CD4-positive, alpha-beta T cell (primary cell): ENCODE results near the gene CTNNA3. TPM values are rescaled to one million over a fixed set of nuclear protein-coding genes. Genes with fewer than 3 reads are reported as not detected.

Source experiments
- ATAC-seq: fragments of 200-7000 bp; cut with Tn5 transposase; one replicate; pipeline ENCODE4 v1.10.0; 2022; ENCODE audit warnings: mild to moderate bottlenecking; ENCODE audit not compliant: poor library complexity
- CTCF ChIA-PET: fragments of 350-600 bp; sonication (Branson Sonifier 250); formaldehyde crosslinking; loops from one replicate; lab custom pipeline; 2021; ENCODE audit warnings: antibody characterized with exemption, inconsistent platforms; lab: Charles Lee
- POLR2A ChIA-PET: fragments of 350-600 bp; sonication (Branson Sonifier 250); formaldehyde crosslinking; loops from one replicate; lab custom pipeline; 2021; ENCODE audit warnings: antibody characterized with exemption, inconsistent platforms; lab: Charles Lee
- DNase-seq, 14 experiments: peaks; one replicate each; pipeline ENCODE4 v3.0.0-alpha.2; 2013 to 2020; ENCODE audit warnings: mixed read lengths in 2 of 14
- H3K27ac ChIP-seq, 2 donors: one replicate each; pipeline versions ENCODE4 v1.5.1 to v1.7.0; 2013; ENCODE audit warnings: low read length in 2 of 2, low read depth in 1 of 2, mild to moderate bottlenecking in 1 of 2
- H3K27me3 ChIP-seq, 2 experiments: 1 replicate in 1 of 2; 2 replicates in 1 of 2; pipeline versions ENCODE4 v1.6.1 to v1.7.0; 2013; ENCODE audit warnings: low read length in 2 of 2, control low read depth in 1 of 2, mild to moderate bottlenecking in 1 of 2, moderate library complexity in 1 of 2; ENCODE audit not compliant: insufficient read depth in 2 of 2, control insufficient read depth in 1 of 2
- H3K36me3 ChIP-seq: one replicate; pipeline ENCODE4 v1.6.1; 2013; ENCODE audit warnings: low read length, control low read depth; ENCODE audit not compliant: insufficient read depth
- H3K4me1 ChIP-seq: one replicate; pipeline ENCODE4 v1.6.1; 2013; ENCODE audit warnings: low read length, control low read depth; ENCODE audit not compliant: insufficient read depth
- H3K4me3 ChIP-seq: one replicate; pipeline ENCODE4 v1.5.1; 2013; ENCODE audit warnings: mild to moderate bottlenecking, low read length, moderate library complexity
- H3K9me3 ChIP-seq, 2 experiments: 1 replicate in 1 of 2; 2 replicates in 1 of 2; pipeline versions ENCODE4 v1.6.1 to v1.7.0; 2013; ENCODE audit warnings: low read length in 2 of 2, mild to moderate bottlenecking in 2 of 2, control low read depth in 1 of 2, moderate library complexity in 1 of 2; ENCODE audit not compliant: control insufficient read depth in 1 of 2, insufficient read depth in 1 of 2
- H3K27ac Mint-ChIP-seq: one replicate; pipeline ENCODE4 v1.8.0; 2020; ENCODE audit warnings: mixed read lengths
- H3K27me3 Mint-ChIP-seq: one replicate; pipeline ENCODE4 v1.8.0; 2021; ENCODE audit warnings: mixed read lengths
- H3K36me3 Mint-ChIP-seq: one replicate; pipeline ENCODE4 v1.8.0; 2021; ENCODE audit warnings: low read depth, mixed read lengths
- H3K4me1 Mint-ChIP-seq: one replicate; pipeline ENCODE4 v1.8.0; 2021; ENCODE audit warnings: low read depth, mixed read lengths
- H3K4me3 Mint-ChIP-seq: one replicate; pipeline ENCODE4 v1.8.0; 2020; ENCODE audit warnings: mild to moderate bottlenecking, mixed read lengths
- H3K9me3 Mint-ChIP-seq: one replicate; pipeline ENCODE4 v1.8.0; 2020; ENCODE audit warnings: mixed read lengths
- CTCF ChIP-seq: fragments of 200-600 bp; IDR thresholded peaks from one replicate; pipeline ENCODE4 v1.8.0; 2022; ENCODE audit warnings: antibody characterized with exemption, mild to moderate bottlenecking
- intact Hi-C, 2 experiments: fragments of 100-400 bp; cut with DNase I in 1 of 2; cut with micrococcal nuclease in 1 of 2; formaldehyde crosslinking; loops; one replicate each; pipeline versions ENCODE4 v1.15.1 to v1.9.0; 2023 to 2025; cut with DNase I, micrococcal nuclease
- total RNA-seq, 174 experiments: library from RNA in 2 of 174; stranded (reverse) in 2 of 174; gene quantifications; one replicate each; pipeline ENCODE4 v1.2.3 and lab custom pipeline; 2021 to 2026

Gene CTNNA3
- total RNA-seq, 2 experiments from 2014 or later: 0.80 TPM; not detected in 1

- Mint-ChIP-seq H3K27ac (no peak overlapping the region), H3K27me3 (no peaks in the 10 kb centered on the region), H3K4me3 (no peak overlapping the region), H3K9me3 (no peaks in the 10 kb centered on the region), H3K36me3 (no peaks in the 10 kb centered on the region), H3K4me1 (no peaks in the 10 kb centered on the region)
- Histone ChIP-seq H3K4me3 (no peak overlapping the region), H3K36me3 (no peaks in the 10 kb centered on the region), H3K27me3 (no peaks in the 10 kb centered on the region), H3K27ac (no peak overlapping the region), H3K4me1 (no peaks in the 10 kb centered on the region), H3K9me3 (no peaks in the 10 kb centered on the region)
- CTCF ChIA-PET: no interaction called here
- ATAC-seq: no peak
- TF ChIP-seq CTCF: no peak
- POLR2A ChIA-PET: no interaction called here
- no peak for DNase-seq
- intact Hi-C loops: no loop called here
Observed at GRCh38 chr10:66148312-66148711, 1547.7 kb downstream of the CTNNA3 start.

- Mint-ChIP-seq H3K27me3 (no peaks in the 10 kb centered on the region), H3K27ac (no peak overlapping the region), H3K4me1 (no peaks in the 10 kb centered on the region), H3K36me3 (no peaks in the 10 kb centered on the region), H3K9me3 (no peaks in the 10 kb centered on the region), H3K4me3 (no peak overlapping the region)
- DNase-seq (no peak), ATAC-seq (no peak)
- H3K9me3 ChIP-seq: no peaks in the 10 kb centered on the region
- CTCF ChIA-PET: no interaction called here
- H3K4me1 ChIP-seq: no peaks in the 10 kb centered on the region
- H3K36me3 ChIP-seq: no peaks in the 10 kb centered on the region
- intact Hi-C loops: no loop called here
- no peaks in the 10 kb centered on the region for H3K27me3 ChIP-seq
- no peak overlapping the region for H3K4me3 ChIP-seq
- no peak for TF ChIP-seq CTCF
- H3K27ac ChIP-seq: no peak overlapping the region
- POLR2A ChIA-PET: no interaction called here
Observed at GRCh38 chr10:66144016-66144415, 1552.0 kb downstream of the CTNNA3 start.

GRCh38 chr10:66102756-66103155 lies 1593.2 kb downstream of the CTNNA3 start:
- Histone ChIP-seq H3K4me3 (no peak overlapping the region), H3K36me3 (no peaks in the 10 kb centered on the region), H3K27ac (no peak overlapping the region), H3K9me3 (no peaks in the 10 kb centered on the region), H3K27me3 (no peaks in the 10 kb centered on the region), H3K4me1 (no peaks in the 10 kb centered on the region)
- Mint-ChIP-seq H3K4me1 (no peaks in the 10 kb centered on the region), H3K4me3 (no peak overlapping the region), H3K27ac (no peak overlapping the region), H3K36me3 (no peaks in the 10 kb centered on the region), H3K27me3 (no peaks in the 10 kb centered on the region), H3K9me3 (peaks cover 2% of the 10 kb centered on the region)
- ATAC-seq (no peak), DNase-seq (no peak)
- ChIA-PET CTCF (no interaction called here), POLR2A (no interaction called here)
- no peak for TF ChIP-seq CTCF
- intact Hi-C loops: no loop called here
